ENCODE results near the gene DIAPH3.

- TF ChIP-seq, protein P1, sequence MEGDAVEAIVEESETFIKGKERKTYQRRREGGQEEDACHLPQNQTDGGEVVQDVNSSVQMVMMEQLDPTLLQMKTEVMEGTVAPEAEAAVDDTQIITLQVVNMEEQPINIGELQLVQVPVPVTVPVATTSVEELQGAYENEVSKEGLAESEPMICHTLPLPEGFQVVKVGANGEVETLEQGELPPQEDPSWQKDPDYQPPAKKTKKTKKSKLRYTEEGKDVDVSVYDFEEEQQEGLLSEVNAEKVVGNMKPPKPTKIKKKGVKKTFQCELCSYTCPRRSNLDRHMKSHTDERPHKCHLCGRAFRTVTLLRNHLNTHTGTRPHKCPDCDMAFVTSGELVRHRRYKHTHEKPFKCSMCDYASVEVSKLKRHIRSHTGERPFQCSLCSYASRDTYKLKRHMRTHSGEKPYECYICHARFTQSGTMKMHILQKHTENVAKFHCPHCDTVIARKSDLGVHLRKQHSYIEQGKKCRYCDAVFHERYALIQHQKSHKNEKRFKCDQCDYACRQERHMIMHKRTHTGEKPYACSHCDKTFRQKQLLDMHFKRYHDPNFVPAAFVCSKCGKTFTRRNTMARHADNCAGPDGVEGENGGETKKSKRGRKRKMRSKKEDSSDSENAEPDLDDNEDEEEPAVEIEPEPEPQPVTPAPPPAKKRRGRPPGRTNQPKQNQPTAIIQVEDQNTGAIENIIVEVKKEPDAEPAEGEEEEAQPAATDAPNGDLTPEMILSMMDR (IDR thresholded peaks at IDR 0.05 in 8 of 11, conservative IDR thresholded peaks at IDR 0.05 in 3 of 11) = no peak
- TF ChIP-seq POLR2AphosphoS5 (IDR thresholded peaks at IDR 0.05) = no peak
- TF ChIP-seq POLR2A (IDR thresholded peaks at IDR 0.05) = no peak
Observed at GRCh38 chr13:60109285-60109684, 54.4 kb downstream of the DIAPH3 start.

Measured in spleen (tissue), 7 donors.